HCT116 (cell line): ENCODE results near the gene KCTD15. TPM values are rescaled to one million over a fixed set of nuclear protein-coding genes. Genes with fewer than 3 reads are reported as not detected.

Source experiments
- ATAC-seq: fragments of 200-7000 bp; cut with Tn5 transposase; 2 replicates; pipeline ENCODE4 v1.9.1; 2020; ENCODE audit warnings: mild to moderate bottlenecking, moderate library complexity
- BruUV-seq: library from RNA; stranded (reverse); fragments of 400-500 nt; replicated peaks from 2 replicates; lab custom pipeline; 2021; lab: Mats Ljungman, UMichigan
- CTCF ChIA-PET: fragments of 300-600 bp; sonication (Branson Sonifier 250); formaldehyde crosslinking; loops from one replicate; lab custom pipeline; 2021; ENCODE audit warnings: antibody characterized with exemption; lab: Charles Lee
- POLR2A ChIA-PET: fragments of 300-600, 350-600 bp; sonication (Branson Sonifier 250); formaldehyde crosslinking; loops from one replicate; lab custom pipeline; 2021; ENCODE audit warnings: antibody characterized with exemption; lab: Charles Lee
- RAD21 ChIA-PET, 2 experiments: fragments of 300-600 bp; sonication (Branson Sonifier 250); formaldehyde crosslinking; loops; one replicate each; lab custom pipeline; 2023; ENCODE audit warnings: low total read pairs in 2 of 2; ENCODE audit not compliant: uncharacterized antibody in 2 of 2, unreplicated experiment in 2 of 2, low non-redundant PET in 1 of 2; lab: Charles Lee
- DNase-seq: peaks from one replicate; pipeline ENCODE4 v3.0.0-alpha.2; 2010; ENCODE audit warnings: low read depth, low spot score
- H2AFZ ChIP-seq: fragments of 200-600 bp; shearing (Covaris generic), sonication (generic); 2 replicates; pipeline ENCODE4 v1.6.1; 2017; ENCODE audit warnings: low read depth, mixed run types, mixed read lengths, antibody characterized with exemption, low read length; ENCODE audit not compliant: poor library complexity, severe bottlenecking
- H3K27ac ChIP-seq: 2 replicates; pipeline ENCODE4 v1.5.1; 2012; ENCODE audit warnings: low read depth, low read length
- H3K27me3 ChIP-seq: fragments of 200-600 bp; sonication (generic); 2 replicates; pipeline ENCODE4 v1.6.1; 2016; ENCODE audit warnings: mixed run types, low read length, mixed read lengths; ENCODE audit not compliant: insufficient read depth
- H3K36me3 ChIP-seq, 2 experiments: fragments of 200-500 bp in 1 of 2; fragments of 200-600 bp in 1 of 2; sonication (Bioruptor generic) in 1 of 2; sonication (generic) in 1 of 2; 2 replicates each; pipeline versions ENCODE4 v1.5.1 to v1.6.1; 2014 to 2016; ENCODE audit warnings: low read length in 2 of 2, inconsistent platforms in 1 of 2, mixed read lengths in 1 of 2, mixed run types in 1 of 2; ENCODE audit not compliant: insufficient read depth in 2 of 2, control insufficient read depth in 1 of 2
- H3K4me1 ChIP-seq, 2 experiments: fragments of 200-600 bp in 1 of 2; sonication (generic) in 1 of 2; 2 replicates each; pipeline versions ENCODE4 v1.5.1 to v1.6.1; 2012 to 2017; ENCODE audit warnings: low read length in 2 of 2, inconsistent platforms in 1 of 2, mild to moderate bottlenecking in 1 of 2, mixed read lengths in 1 of 2, mixed run types in 1 of 2, moderate library complexity in 1 of 2; ENCODE audit not compliant: insufficient read depth in 2 of 2, control insufficient read depth in 1 of 2
- H3K4me2 ChIP-seq: fragments of 200-600 bp; sonication (generic); 2 replicates; pipeline ENCODE4 v1.6.1; 2017; ENCODE audit warnings: mixed run types, low read length, mixed read lengths
- H3K4me3 ChIP-seq, 2 experiments: fragments of 200-600 bp in 1 of 2; sonication (generic) in 1 of 2; replicated peaks in 1 of 2; 2 replicates each; pipeline ENCODE4 v1.5.1; 2011 to 2016; ENCODE audit warnings: low read length in 2 of 2, control low read depth in 1 of 2, low read depth in 1 of 2, mild to moderate bottlenecking in 1 of 2, mixed read lengths in 1 of 2, mixed run types in 1 of 2
- H3K79me2 ChIP-seq: fragments of 200-600 bp; sonication (generic); 2 replicates; pipeline ENCODE4 v1.6.1; 2017; ENCODE audit warnings: mild to moderate bottlenecking, mixed run types, low read length, moderate library complexity, mixed read lengths; ENCODE audit not compliant: insufficient read depth
- H3K9ac ChIP-seq: fragments of 200-600 bp; sonication (generic); 2 replicates; pipeline ENCODE4 v1.6.1; 2016; ENCODE audit warnings: low read length, mixed read lengths
- H3K9me2 ChIP-seq: fragments of 200-600 bp; sonication (generic), shearing (Covaris generic); 2 replicates; pipeline ENCODE4 v1.6.1; 2017; ENCODE audit warnings: mixed run types, mild to moderate bottlenecking, moderate library complexity; ENCODE audit not compliant: insufficient read depth
- H3K9me3 ChIP-seq, 2 experiments: fragments of 200-500 bp in 1 of 2; fragments of 200-600 bp in 1 of 2; sonication (Bioruptor generic) in 1 of 2; sonication (generic) in 1 of 2; 2 replicates each; pipeline ENCODE4 v1.6.1; 2014 to 2017; ENCODE audit warnings: low read length in 2 of 2, mixed read lengths in 2 of 2, inconsistent platforms in 1 of 2, low read depth in 1 of 2, mild to moderate bottlenecking in 1 of 2, mixed run types in 1 of 2, moderate library complexity in 1 of 2; ENCODE audit not compliant: control insufficient read depth in 1 of 2, insufficient read depth in 1 of 2
- H4K20me1 ChIP-seq: fragments of 200-600 bp; sonication (generic), shearing (Covaris generic); 2 replicates; pipeline ENCODE4 v1.6.1; 2017; ENCODE audit warnings: mixed run types, mild to moderate bottlenecking, moderate library complexity; ENCODE audit not compliant: insufficient read depth
- CBX3 ChIP-seq: IDR thresholded peaks from 2 replicates; pipeline ENCODE4 v1.6.1; 2012; ENCODE audit warnings: low read depth
- CTCF ChIP-seq, 3 experiments: fragments of 200-600 bp in 1 of 3; sonication (generic) in 1 of 3; IDR thresholded peaks in 2 of 3; conservative IDR thresholded peaks in 1 of 3; 2 replicates each; pipeline ENCODE4 v1.5.1; 2012 to 2017; ENCODE audit warnings: low read depth in 2 of 3, low read length in 2 of 3, antibody characterized with exemption in 1 of 3, borderline replicate concordance in 1 of 3, control low read depth in 1 of 3, mild to moderate bottlenecking in 1 of 3, mixed read lengths in 1 of 3, mixed run types in 1 of 3, moderate library complexity in 1 of 3; ENCODE audit not compliant: insufficient read depth in 1 of 3
- EGR1 ChIP-seq: IDR thresholded peaks from 2 replicates; pipeline ENCODE4 v1.6.1; 2012; ENCODE audit warnings: low read depth
- ELF1 ChIP-seq: IDR thresholded peaks from 2 replicates; pipeline ENCODE4 v1.6.1; 2012; ENCODE audit warnings: low read depth, borderline replicate concordance
- EZH2 ChIP-seq: fragments of 200-600 bp; sonication (generic); IDR thresholded peaks from 2 replicates; pipeline ENCODE4 v1.6.1; 2017; ENCODE audit warnings: antibody characterized with exemption, mixed run types
- EZH2phosphoT487 ChIP-seq: fragments of 200-600 bp; IDR thresholded peaks from 2 replicates; pipeline ENCODE4 v1.6.1; 2018; ENCODE audit warnings: antibody characterized with exemption, borderline replicate concordance
- FOSL1 ChIP-seq: IDR thresholded peaks from 2 replicates; pipeline ENCODE4 v1.6.1; 2012; ENCODE audit warnings: low read depth
- POLR2A ChIP-seq: IDR thresholded peaks from 2 replicates; pipeline ENCODE4 v1.7.0; 2011; ENCODE audit warnings: borderline replicate concordance; ENCODE audit not compliant: insufficient read depth, insufficient read length; ENCODE audit errors: extremely low read depth
- SIN3A ChIP-seq: IDR thresholded peaks from 2 replicates; pipeline ENCODE4 v1.6.1; 2012; ENCODE audit warnings: low read depth
- SRF ChIP-seq: IDR thresholded peaks from 2 replicates; pipeline ENCODE4 v1.6.1; 2012; ENCODE audit warnings: low read depth
- YY1 ChIP-seq: IDR thresholded peaks from 2 replicates; pipeline ENCODE4 v1.6.1; 2011; ENCODE audit warnings: low read length, low read depth, moderate library complexity, mild to moderate bottlenecking; ENCODE audit not compliant: insufficient replicate concordance; ENCODE audit errors: extremely low read depth
- ZBTB33 ChIP-seq: IDR thresholded peaks from 2 replicates; pipeline ENCODE4 v1.6.1; 2011; ENCODE audit warnings: mild to moderate bottlenecking, low read length, moderate library complexity; ENCODE audit not compliant: insufficient replicate concordance; ENCODE audit errors: extremely low read depth
- ZFX ChIP-seq: fragments of 450-650 bp; IDR thresholded peaks from 2 replicates; pipeline ENCODE4 v1.6.1; 2017
- intact Hi-C: fragments of 100-400 bp; cut with micrococcal nuclease; formaldehyde crosslinking; loops from 2 replicates; pipeline ENCODE4 v1.10.0; 2022
- total RNA-seq: library from RNA; stranded (reverse); gene quantifications from one replicate; pipeline ENCODE4 v1.2.1, GENCODE V29; 2021; ENCODE audit not compliant: unreplicated experiment

The KCTD15 gene
- total RNA-seq, 1 experiment from 2014 or later = 29.2 TPM

GRCh38 chr19:33769208-33769607, 27.5 kb upstream of the KCTD15 start:
- ChIA-PET POLR2A (interaction anchor here (0.6 kb wide), 1 partner anchor 365 kb away, joined by 4 read pairs; no protein-coding TSS in a partner anchor), CTCF (interaction anchor here (1.2 to 6.1 kb wide), 6 partner anchors 11 to 355 kb away, joined by 3 to 52 read pairs (median 14); no protein-coding TSS in a partner anchor), RAD21 (interaction anchor here in 1 of 2 experiments (1.3 to 2.2 kb wide), 2 partner anchors 339 to 353 kb away, joined by 4 to 5 read pairs; no protein-coding TSS in a partner anchor)
- no TSS peak for BruUV-seq
- Histone ChIP-seq H3K9ac (no peak overlapping the region), H3K27me3 (peaks cover 21% of the 10 kb centered on the region), H3K9me2 (no peaks in the 10 kb centered on the region), H3K9me3 (no peaks in the 10 kb centered on the region), H4K20me1 (no peaks in the 10 kb centered on the region), H3K36me3 (no peaks in the 10 kb centered on the region), H3K4me1 (no peaks in the 10 kb centered on the region)
- ATAC-seq (no peak), DNase-seq (no peak)
- intact Hi-C loops = no loop called here
- no peak for TF ChIP-seq SRF
- no peak for TF ChIP-seq POLR2A
- TF ChIP-seq ELF1 = no peak
- no peak for TF ChIP-seq EZH2phosphoT487
- no peak for TF ChIP-seq CBX3
- TF ChIP-seq CTCF (IDR thresholded peaks at IDR 0.05 in 2 of 3, conservative IDR thresholded peaks at IDR 0.05 in 1 of 3; ENCODE audit: borderline replicate concordance in 1 of 3, insufficient read depth in 1 of 3, low read depth in 2 of 3, low read length in 2 of 3) = no peak
- TF ChIP-seq FOSL1 = no peak
- no peak for TF ChIP-seq EZH2
- TF ChIP-seq, all 23 proteins: peak for 0
- H2AFZ ChIP-seq = no peak overlapping the region
- no peak overlapping the region for H3K4me2 ChIP-seq
- H3K27ac ChIP-seq = no peak overlapping the region
- H3K4me3 ChIP-seq = no peak overlapping the region
- no peaks in the 10 kb centered on the region for H3K79me2 ChIP-seq

- H3K9me2 ChIP-seq = no peaks in the 10 kb centered on the region
- H3K9me3 ChIP-seq = no peaks in the 10 kb centered on the region
- no TSS peak for BruUV-seq
- H3K4me1 ChIP-seq = no peaks in the 10 kb centered on the region
- ChIA-PET RAD21 (no interaction called here), POLR2A (no interaction called here), CTCF (interaction anchor here (1.5 to 6.1 kb wide), 4 partner anchors 338 to 354 kb away, joined by 3 to 52 read pairs (median 36); no protein-coding TSS in a partner anchor)
- H2AFZ ChIP-seq = no peak overlapping the region
- no peak for ATAC-seq
- no peak for DNase-seq
- no peaks in the 10 kb centered on the region for H3K79me2 ChIP-seq
- no peak overlapping the region for H3K4me2 ChIP-seq
- no peak overlapping the region for H3K9ac ChIP-seq
- intact Hi-C loops = loop anchor here (5.0 to 10.0 kb wide), 2 partner anchors 353 to 645 kb away; no protein-coding TSS in a partner anchor
- H3K27me3 ChIP-seq = peaks cover 20% of the 10 kb centered on the region
- H3K4me3 ChIP-seq = no peak overlapping the region
- no peaks in the 10 kb centered on the region for H3K36me3 ChIP-seq
- no peak overlapping the region for H3K27ac ChIP-seq
- no peaks in the 10 kb centered on the region for H4K20me1 ChIP-seq
- no peak for TF ChIP-seq YY1
- TF ChIP-seq EZH2 = no peak
- no peak for TF ChIP-seq EGR1
- no peak for TF ChIP-seq CTCF (IDR thresholded peaks at IDR 0.05 in 2 of 3, conservative IDR thresholded peaks at IDR 0.05 in 1 of 3; ENCODE audit: borderline replicate concordance in 1 of 3, insufficient read depth in 1 of 3, low read depth in 2 of 3, low read length in 2 of 3)
- no peak for TF ChIP-seq CBX3
- no peak for TF ChIP-seq FOSL1
- TF ChIP-seq ZBTB33 = no peak
- no peak for TF ChIP-seq ZFX
- TF ChIP-seq SIN3A = no peak
These were observed 26.6 kb upstream of the KCTD15 start for GRCh38 chr19:33770107-33770506.
